Measurements from ENCODE around the gene PRR9. TPM values are rescaled to one million over a fixed set of nuclear protein-coding genes. Genes with fewer than 3 reads are reported as not detected.
"Not testable (repeated sequence)": the region's sequence is repeated elsewhere in the genome, so short reads cannot be mapped to it uniquely, and the experiment has no call there.

The PRR9 gene, protein sequence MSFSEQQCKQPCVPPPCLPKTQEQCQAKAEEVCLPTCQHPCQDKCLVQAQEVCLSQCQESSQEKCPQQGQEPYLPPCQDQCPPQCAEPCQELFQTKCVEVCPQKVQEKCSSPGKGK
- not detected in 2 replicates for total RNA-seq

DNA sequence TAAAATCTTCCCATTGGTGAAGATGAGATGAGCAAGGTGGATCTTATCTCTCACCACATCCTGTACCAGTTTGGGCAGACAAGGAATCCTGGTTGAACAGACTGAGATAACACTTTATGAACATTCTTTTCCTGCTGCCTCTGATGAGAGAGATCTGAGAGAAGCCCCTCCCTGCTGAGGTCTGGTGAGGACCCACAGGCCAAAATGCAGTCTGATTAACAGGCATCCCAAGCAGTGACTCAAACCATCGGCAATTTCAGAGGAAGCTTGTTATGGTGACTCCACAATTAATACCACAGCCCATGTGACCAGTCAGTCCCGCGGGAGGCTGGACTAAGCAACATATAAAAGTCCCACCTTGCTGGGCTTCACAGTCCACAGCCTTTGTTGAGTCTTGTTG, at the start of gene PRR9:
Gene PRR9 (plus strand): TSS at position 373 of the 400 bp plus-strand sequence. CDS start 561 bp downstream, outside the sequence.
- Mint-ChIP-seq H3K27ac (no peak within 1 kb of the TSS), H3K4me1 (ENCODE audit: low read depth) (peaks cover 7% of the 10 kb centered on the region), H3K4me3 (ENCODE audit: low read depth) (no peak within 1 kb of the TSS), H3K27me3 (ENCODE audit: low read depth) (peaks cover 15% of the 10 kb centered on the region), H3K36me3 (ENCODE audit: low read depth) (no peaks in the 10 kb centered on the region), H3K9me3 (no peaks in the 10 kb centered on the region)
- intact Hi-C loops (cut with micrococcal nuclease): no loop called here
- no peak for DNase-seq (ENCODE audit: low spot score)

DNA sequence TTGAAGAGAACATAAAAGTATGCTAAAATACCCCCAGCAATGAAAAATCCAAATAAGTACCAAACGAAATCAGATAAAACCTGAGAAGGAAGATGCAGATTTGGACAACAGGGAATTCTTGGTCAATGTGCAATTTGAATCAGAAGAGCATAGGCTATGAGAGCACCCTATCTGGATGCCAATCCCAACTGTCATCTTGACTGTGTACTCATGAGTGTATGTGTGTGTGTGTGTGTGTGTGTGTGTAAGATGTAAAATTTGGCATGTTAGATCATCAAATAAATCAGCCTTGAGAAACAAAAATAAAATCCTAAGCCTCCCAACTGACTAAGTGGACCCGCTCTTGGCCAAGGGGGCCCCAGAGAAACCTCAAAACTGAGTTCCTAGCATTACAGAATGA, 48.7 kb upstream of the PRR9 start:
- Mint-ChIP-seq H3K4me3 (ENCODE audit: low read depth) (no peak overlapping the region), H3K36me3 (ENCODE audit: low read depth) (no peaks in the 10 kb centered on the region), H3K9me3 (no peaks in the 10 kb centered on the region), H3K27ac (no peak overlapping the region), H3K27me3 (ENCODE audit: low read depth) (peaks cover 7% of the 10 kb centered on the region), H3K4me1 (ENCODE audit: low read depth) (no peaks in the 10 kb centered on the region)
- DNase-seq (ENCODE audit: low spot score): no peak
- intact Hi-C loops (cut with micrococcal nuclease): no loop called here

DNA sequence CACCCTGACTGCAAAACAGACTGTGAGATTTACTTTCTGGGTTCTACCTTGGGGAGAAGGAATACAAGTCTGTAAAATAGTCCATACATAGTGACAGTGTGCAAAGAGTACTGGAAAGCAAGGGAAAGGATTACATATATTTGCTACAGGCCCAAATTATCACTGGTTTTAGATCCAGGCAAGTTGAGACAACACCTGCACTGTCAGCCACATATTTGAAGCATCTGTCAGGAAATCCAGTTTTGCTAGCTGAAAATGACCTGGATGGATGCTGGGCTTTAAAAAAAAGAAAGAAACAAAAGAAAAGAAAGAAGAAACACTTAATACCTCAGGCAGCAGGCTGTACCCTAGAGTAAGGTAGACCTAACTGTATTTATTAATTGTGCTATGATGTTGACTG, 42.8 kb upstream of the PRR9 start:
- intact Hi-C loops (cut with micrococcal nuclease): no loop called here

DNA sequence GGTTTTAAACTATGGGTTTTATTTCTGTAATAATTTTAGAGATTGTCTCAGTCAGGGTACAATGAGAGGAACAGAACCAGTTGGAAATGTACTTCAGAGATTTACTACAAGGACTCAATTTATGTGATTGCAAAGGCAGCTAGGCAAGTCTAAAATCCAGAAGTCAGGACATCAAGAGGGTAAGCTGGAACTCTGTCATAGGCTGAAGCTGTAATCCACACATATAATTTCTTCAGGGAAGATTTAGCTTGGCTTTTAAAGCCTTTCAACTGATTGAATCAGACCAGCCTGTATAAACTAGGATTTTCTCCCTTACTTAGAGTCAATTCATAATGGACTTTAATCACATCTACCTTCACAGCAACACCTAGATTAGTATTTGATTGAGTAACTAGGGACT, 38.5 kb upstream of the PRR9 start:
- Mint-ChIP-seq H3K36me3 (ENCODE audit: low read depth) (no peaks in the 10 kb centered on the region), H3K27me3 (ENCODE audit: low read depth) (peaks cover 8% of the 10 kb centered on the region), H3K27ac (no peak overlapping the region), H3K9me3 (no peaks in the 10 kb centered on the region), H3K4me1 (ENCODE audit: low read depth) (no peaks in the 10 kb centered on the region), H3K4me3 (ENCODE audit: low read depth) (no peak overlapping the region)
- intact Hi-C loops (cut with micrococcal nuclease): no loop called here
- no peak for DNase-seq (ENCODE audit: low spot score)

More for the DNA sequence above, 42.8 kb upstream of the PRR9 start:
- Mint-ChIP-seq H3K27me3 (ENCODE audit: low read depth) (peaks cover 6% of the 10 kb centered on the region), H3K36me3 (ENCODE audit: low read depth) (no peaks in the 10 kb centered on the region), H3K27ac (no peak overlapping the region), H3K9me3 (no peaks in the 10 kb centered on the region), H3K4me1 (ENCODE audit: low read depth) (no peaks in the 10 kb centered on the region), H3K4me3 (ENCODE audit: low read depth) (no peak overlapping the region)
- no peak for DNase-seq (ENCODE audit: low spot score)

DNA sequence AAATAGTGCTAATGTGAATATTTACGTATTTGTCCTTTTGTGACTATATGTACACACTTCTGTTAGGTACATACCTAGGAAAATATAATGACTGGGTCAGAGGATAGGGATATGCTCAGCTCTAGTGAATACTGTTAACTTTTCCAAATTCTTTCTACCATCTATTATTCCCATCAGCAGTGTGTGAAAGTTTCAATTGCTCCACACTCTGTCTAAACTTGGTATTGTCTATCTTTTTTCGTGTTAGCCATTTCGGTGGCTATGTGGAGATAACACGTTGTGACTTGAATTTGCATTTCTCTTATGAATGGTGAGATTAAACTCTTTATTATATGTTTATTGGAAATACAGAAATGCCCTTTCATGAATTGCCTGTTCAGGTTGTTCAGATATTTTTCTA, 36.8 kb upstream of the PRR9 start:
- Mint-ChIP-seq H3K4me3 (ENCODE audit: low read depth) (no peak overlapping the region), H3K4me1 (ENCODE audit: low read depth) (no peaks in the 10 kb centered on the region), H3K9me3 (no peaks in the 10 kb centered on the region), H3K36me3 (ENCODE audit: low read depth) (no peaks in the 10 kb centered on the region), H3K27ac (no peak overlapping the region), H3K27me3 (ENCODE audit: low read depth) (peaks cover 8% of the 10 kb centered on the region)
- DNase-seq (ENCODE audit: low spot score): no peak
- intact Hi-C loops (cut with micrococcal nuclease): no loop called here

DNA sequence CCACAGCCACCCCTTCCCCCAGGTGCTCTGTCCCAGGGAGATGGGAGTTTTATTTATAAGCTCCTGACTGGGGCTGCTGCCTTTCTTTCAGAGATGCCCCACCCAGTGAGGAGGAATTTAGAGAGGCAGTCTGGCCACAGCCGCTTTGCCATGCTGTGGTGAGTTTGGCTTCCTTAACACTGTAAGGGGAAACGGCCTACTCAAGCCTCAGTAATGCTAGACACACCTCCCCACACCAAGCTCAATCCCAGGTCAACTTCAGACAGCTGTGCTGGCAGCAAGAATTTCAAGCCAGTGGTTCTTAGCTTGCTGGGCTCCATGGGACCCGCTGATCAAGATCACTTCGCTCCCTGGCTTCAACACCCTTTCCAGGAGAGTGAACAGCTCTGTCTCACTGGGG, 29.1 kb upstream of the PRR9 start:
- H3K36me3 Mint-ChIP-seq (ENCODE audit: low read depth); H3K4me1 Mint-ChIP-seq (ENCODE audit: low read depth); H3K27me3 Mint-ChIP-seq (ENCODE audit: low read depth); intact Hi-C loops (cut with micrococcal nuclease); H3K27ac Mint-ChIP-seq; H3K9me3 Mint-ChIP-seq; DNase-seq (ENCODE audit: low spot score); H3K4me3 Mint-ChIP-seq (ENCODE audit: low read depth): not testable (repeated sequence)

DNA sequence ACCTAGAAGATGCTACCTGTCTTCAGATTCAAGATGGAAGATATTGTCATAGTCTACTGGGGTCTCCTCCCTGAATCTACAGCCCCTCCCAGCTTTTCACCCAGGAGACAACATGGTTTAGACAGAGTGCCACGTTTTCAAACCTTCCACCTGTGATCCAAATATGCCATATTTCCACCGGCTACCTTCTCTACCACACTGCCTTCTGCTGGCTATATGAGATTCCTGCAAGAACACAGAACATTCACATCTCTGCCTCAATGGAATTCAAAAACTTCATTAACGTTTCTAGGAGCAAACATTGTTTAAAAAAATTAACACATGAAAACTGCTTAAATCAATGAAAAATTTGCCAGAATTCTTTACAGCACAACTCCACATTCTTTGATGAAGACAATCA, 27.0 kb upstream of the PRR9 start:
- peaks cover 3% of the 10 kb centered on the region for H3K27me3 Mint-ChIP-seq (ENCODE audit: low read depth)
- H3K36me3 Mint-ChIP-seq (ENCODE audit: low read depth): no peaks in the 10 kb centered on the region
- no peak for DNase-seq (ENCODE audit: low spot score)
- no peaks in the 10 kb centered on the region for H3K9me3 Mint-ChIP-seq
- intact Hi-C loops (cut with micrococcal nuclease): no loop called here
- no peak overlapping the region for H3K4me3 Mint-ChIP-seq (ENCODE audit: low read depth)
- no peak overlapping the region for H3K27ac Mint-ChIP-seq
- H3K4me1 Mint-ChIP-seq (ENCODE audit: low read depth): no peaks in the 10 kb centered on the region

DNA sequence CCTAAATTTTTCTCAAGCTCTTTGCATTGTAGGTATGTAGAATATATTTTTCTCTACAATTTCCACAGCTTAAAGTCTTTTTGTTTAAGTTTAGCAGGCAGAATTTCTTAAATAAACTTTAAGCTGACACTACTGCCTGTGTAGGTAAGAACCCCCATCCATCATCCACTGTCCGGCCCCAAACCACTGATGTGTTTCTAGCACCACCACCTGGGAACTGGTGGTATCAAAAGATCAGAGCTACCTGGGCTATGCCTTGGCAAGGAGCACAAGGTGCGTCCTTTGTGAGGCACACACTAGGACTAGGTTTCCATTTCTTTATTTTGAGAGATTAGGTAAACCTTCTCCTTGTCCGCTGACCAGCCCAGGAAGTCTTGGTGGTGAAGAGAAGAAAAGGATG, 24.7 kb upstream of the PRR9 start:
- no peak overlapping the region for H3K4me3 Mint-ChIP-seq (ENCODE audit: low read depth)
- no peaks in the 10 kb centered on the region for H3K9me3 Mint-ChIP-seq
- H3K4me1 Mint-ChIP-seq (ENCODE audit: low read depth): no peaks in the 10 kb centered on the region
- no peaks in the 10 kb centered on the region for H3K36me3 Mint-ChIP-seq (ENCODE audit: low read depth)
- H3K27ac Mint-ChIP-seq: no peak overlapping the region
- no peak for DNase-seq (ENCODE audit: low spot score)
- intact Hi-C loops (cut with micrococcal nuclease): no loop called here
- H3K27me3 Mint-ChIP-seq (ENCODE audit: low read depth): peaks cover 3% of the 10 kb centered on the region

DNA sequence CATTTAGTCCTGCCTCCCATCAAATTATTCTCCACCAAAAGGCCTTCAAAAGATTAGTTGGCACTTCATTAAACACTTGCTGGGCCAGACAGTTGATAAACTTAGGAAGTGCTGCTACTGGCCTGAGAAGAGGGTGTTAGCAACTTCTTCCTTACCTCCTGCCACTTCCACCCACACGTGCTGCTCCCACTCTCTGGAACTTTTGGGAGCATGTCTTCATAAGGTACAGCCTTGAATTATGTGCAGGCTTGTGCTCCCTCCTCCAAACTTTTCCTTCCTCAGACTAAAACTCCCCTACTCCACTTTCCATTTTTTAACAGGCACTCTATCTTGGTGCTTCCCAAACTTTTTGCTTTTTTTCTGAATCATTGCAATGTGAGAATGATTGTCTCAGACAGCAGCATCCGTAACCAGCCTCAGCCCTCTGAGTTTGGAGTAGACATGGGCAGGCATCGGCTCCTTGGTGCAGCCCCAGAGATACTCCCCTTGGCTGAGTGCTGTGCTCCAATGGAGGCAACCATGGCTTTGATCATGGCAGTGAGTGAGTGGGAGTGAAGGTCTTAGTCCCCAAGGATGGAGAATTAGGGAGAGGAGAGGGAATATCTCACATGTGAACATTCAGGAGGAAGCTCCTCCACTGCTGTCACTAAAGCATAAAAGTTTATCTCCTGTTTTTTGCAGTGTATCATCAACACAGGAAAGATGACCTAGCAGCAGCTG, 22.9 kb upstream of the PRR9 start:
- intact Hi-C loops (cut with micrococcal nuclease): no loop called here
- Mint-ChIP-seq H3K4me3 (ENCODE audit: low read depth) (no peak overlapping the region), H3K27me3 (ENCODE audit: low read depth) (peaks cover 11% of the 10 kb centered on the region), H3K4me1 (ENCODE audit: low read depth) (no peaks in the 10 kb centered on the region), H3K27ac (no peak overlapping the region), H3K36me3 (ENCODE audit: low read depth) (no peaks in the 10 kb centered on the region), H3K9me3 (no peaks in the 10 kb centered on the region)
- DNase-seq (ENCODE audit: low spot score): no peak

DNA sequence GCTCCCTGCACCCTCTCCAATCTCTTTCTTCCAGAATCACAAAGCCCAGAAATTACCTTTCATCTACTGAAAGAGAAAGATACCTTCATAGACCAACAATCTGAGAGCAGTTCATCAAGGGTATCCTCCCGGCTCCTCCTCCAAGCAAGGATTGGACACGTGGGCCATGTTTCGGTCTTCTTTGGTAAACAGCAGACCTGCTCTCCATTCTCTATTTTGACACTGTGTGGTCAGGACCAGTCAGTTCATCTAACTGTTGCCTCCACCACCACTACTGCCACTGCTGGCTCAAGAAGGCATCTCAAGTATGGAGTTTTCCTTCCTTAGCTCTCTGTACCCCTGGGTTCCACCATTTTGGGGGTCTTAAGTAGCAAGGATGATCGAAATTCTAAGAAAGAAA, 22.2 kb upstream of the PRR9 start:
- intact Hi-C loops (cut with micrococcal nuclease): no loop called here
- Mint-ChIP-seq H3K4me3 (ENCODE audit: low read depth) (no peak overlapping the region), H3K4me1 (ENCODE audit: low read depth) (no peaks in the 10 kb centered on the region), H3K27ac (no peak overlapping the region), H3K9me3 (no peaks in the 10 kb centered on the region), H3K27me3 (ENCODE audit: low read depth) (peaks cover 11% of the 10 kb centered on the region), H3K36me3 (ENCODE audit: low read depth) (no peaks in the 10 kb centered on the region)
- no peak for DNase-seq (ENCODE audit: low spot score)

DNA sequence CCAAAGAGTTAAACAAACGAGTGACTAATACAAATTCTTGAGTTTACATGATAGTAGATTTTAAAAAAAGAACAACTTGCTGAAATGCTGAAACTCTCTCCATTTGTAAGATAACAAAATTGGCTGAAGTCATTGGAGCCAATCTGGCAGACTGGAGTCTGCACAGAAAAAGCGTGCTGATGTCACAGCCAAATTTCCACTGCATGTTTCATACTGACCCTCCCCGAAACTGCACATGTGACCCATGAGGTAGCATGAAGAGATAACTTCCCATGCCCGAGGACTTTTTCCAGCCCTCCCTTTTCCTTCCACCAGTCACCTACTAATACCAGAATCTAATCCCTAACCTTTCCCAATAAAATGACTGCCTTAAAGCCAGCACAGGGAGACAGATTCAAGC, 15.4 kb upstream of the PRR9 start:
- intact Hi-C loops (cut with micrococcal nuclease): no loop called here
- no peak overlapping the region for H3K4me3 Mint-ChIP-seq (ENCODE audit: low read depth)
- H3K27ac Mint-ChIP-seq: no peak overlapping the region
- H3K36me3 Mint-ChIP-seq (ENCODE audit: low read depth): no peaks in the 10 kb centered on the region
- H3K4me1 Mint-ChIP-seq (ENCODE audit: low read depth): no peaks in the 10 kb centered on the region
- H3K9me3 Mint-ChIP-seq: no peaks in the 10 kb centered on the region
- H3K27me3 Mint-ChIP-seq (ENCODE audit: low read depth): peaks cover 11% of the 10 kb centered on the region
- DNase-seq (ENCODE audit: low spot score): no peak

DNA sequence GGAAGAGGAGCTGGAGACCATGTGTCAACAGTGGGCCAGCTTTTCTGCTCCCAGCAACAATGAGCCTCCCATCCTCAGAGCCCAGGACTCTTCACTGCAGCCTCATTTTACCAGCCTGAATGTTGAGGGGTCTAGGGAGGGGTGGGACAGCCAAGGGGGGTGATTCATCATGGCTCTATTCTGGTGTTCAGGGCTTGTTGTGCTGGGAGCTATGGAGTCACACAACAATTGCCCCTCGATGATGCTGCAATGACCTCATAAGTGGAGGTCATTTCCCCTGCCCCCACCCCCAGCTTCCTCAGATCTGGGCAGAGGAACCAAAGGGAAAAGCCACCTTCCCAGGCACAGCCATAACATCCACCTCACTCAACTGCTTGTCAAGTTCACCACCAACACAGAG, 14.3 kb upstream of the PRR9 start, which contains the start of gene LELP1:
Gene LELP1 (plus strand): TSS at position 301 of the 400 bp plus-strand sequence. CDS start 1,278 bp downstream, outside the sequence.
- peaks cover 8% of the 10 kb centered on the region for H3K27me3 Mint-ChIP-seq (ENCODE audit: low read depth)
- intact Hi-C loops (cut with micrococcal nuclease): no loop called here
- no peaks in the 10 kb centered on the region for H3K4me1 Mint-ChIP-seq (ENCODE audit: low read depth)
- no peaks in the 10 kb centered on the region for H3K9me3 Mint-ChIP-seq
- no peak within 1 kb of the TSS for H3K4me3 Mint-ChIP-seq (ENCODE audit: low read depth)
- H3K36me3 Mint-ChIP-seq (ENCODE audit: low read depth): no peaks in the 10 kb centered on the region
- DNase-seq (ENCODE audit: low spot score): no peak
- no peak within 1 kb of the TSS for H3K27ac Mint-ChIP-seq

DNA sequence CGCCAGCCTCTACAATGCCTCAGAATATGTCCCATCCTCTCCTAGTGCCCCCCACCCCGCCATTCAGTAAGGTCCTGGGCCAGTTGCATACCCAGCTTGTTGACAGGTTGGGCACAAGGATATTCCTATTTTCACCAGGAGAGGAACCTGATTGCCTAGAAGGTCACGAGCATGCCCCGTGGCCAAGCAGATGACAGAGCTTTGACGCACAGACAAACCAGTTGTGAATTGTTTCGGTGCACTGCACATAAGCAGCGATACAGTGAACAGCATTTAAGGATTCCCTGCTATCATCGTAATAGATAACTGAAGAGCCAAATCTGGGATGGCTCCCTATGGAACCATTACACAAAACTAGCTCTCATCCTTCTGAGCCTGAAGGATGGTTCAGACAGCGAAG, 10.8 kb upstream of the PRR9 start:
- no peaks in the 10 kb centered on the region for H3K4me1 Mint-ChIP-seq (ENCODE audit: low read depth)
- no peak overlapping the region for H3K27ac Mint-ChIP-seq
- H3K9me3 Mint-ChIP-seq: no peaks in the 10 kb centered on the region
- H3K36me3 Mint-ChIP-seq (ENCODE audit: low read depth): no peaks in the 10 kb centered on the region
- intact Hi-C loops (cut with micrococcal nuclease): no loop called here
- H3K27me3 Mint-ChIP-seq (ENCODE audit: low read depth): peaks cover 3% of the 10 kb centered on the region
- no peak overlapping the region for H3K4me3 Mint-ChIP-seq (ENCODE audit: low read depth)
- DNase-seq (ENCODE audit: low spot score): no peak

All from activated T-helper 2 cell treated with anti-CD3 and anti-CD28 coated beads, Interferon-gamma antibody, Interleukin-2, Interleukin-4, amounts not matched to agents 10 μg/mL and 5 μg/mL and 100 μg/mL, durations not matched to agents 14 hours and 24 hours and 36 hours (primary cell).